Endothelial cell of umbilical vein (primary cell): Measurements from ENCODE around the gene ZNF837. TPM values are rescaled to one million over a fixed set of nuclear protein-coding genes. Genes with fewer than 3 reads are reported as not detected.

Experiments
- BruUV-seq: library from RNA; stranded (reverse); fragments of 400-500 nt; replicated peaks from 2 replicates; lab custom pipeline; 2021; lab: Mats Ljungman, UMichigan
- CTCF ChIA-PET: fragments of 300-600, 350-600 bp; sonication (Branson Sonifier 250); formaldehyde crosslinking; loops from one replicate; lab custom pipeline; 2021; ENCODE audit warnings: antibody characterized with exemption, inconsistent platforms; lab: Charles Lee
- POLR2A ChIA-PET: fragments of 300-600, 350-600 bp; sonication (Branson Sonifier 250); formaldehyde crosslinking; loops from one replicate; lab custom pipeline; 2021; ENCODE audit warnings: antibody characterized with exemption, inconsistent platforms; lab: Charles Lee
- DNase-seq: peaks from one replicate; pipeline ENCODE4 v3.0.0-alpha.2; 2011; ENCODE audit warnings: low read depth, low spot score
- FAIRE-seq: peaks from 2 replicates; lab custom pipeline; 2011; peaks lifted over from hg19 to GRCh38; lab: Jason Lieb, UNC
- H2AFZ ChIP-seq: 2 replicates; pipeline ENCODE4 v1.6.0; 2012; ENCODE audit warnings: low read depth, low read length, control low read depth, inconsistent platforms
- H3K27ac ChIP-seq: 2 replicates; pipeline ENCODE4 v1.5.1; 2011; ENCODE audit warnings: low read depth, mild to moderate bottlenecking, control low read depth, low read length, moderate library complexity; ENCODE audit not compliant: insufficient read depth
- H3K27me3 ChIP-seq, 2 experiments: 2 replicates each; pipeline versions ENCODE4 v1.6.0 to v1.6.1; 2011; ENCODE audit warnings: low read length in 2 of 2, mixed read lengths in 1 of 2; ENCODE audit not compliant: control insufficient read depth in 2 of 2, insufficient read depth in 2 of 2
- H3K36me3 ChIP-seq, 2 experiments: 2 replicates in 1 of 2; 3 replicates in 1 of 2; pipeline ENCODE4 v1.5.1; 2011; ENCODE audit warnings: low read length in 2 of 2, mild to moderate bottlenecking in 1 of 2, moderate library complexity in 1 of 2; ENCODE audit not compliant: control insufficient read depth in 2 of 2, insufficient read depth in 2 of 2; ENCODE audit errors: extremely low read depth in 1 of 2
- H3K4me1 ChIP-seq: 3 replicates; pipeline ENCODE4 v1.5.1; 2011; ENCODE audit warnings: mild to moderate bottlenecking, low read length; ENCODE audit not compliant: control insufficient read depth, insufficient read depth; ENCODE audit errors: extremely low read depth
- H3K4me2 ChIP-seq: 2 replicates; pipeline ENCODE4 v1.6.1; 2011; ENCODE audit warnings: low read length, control low read depth, mixed read lengths; ENCODE audit not compliant: insufficient read depth
- H3K4me3 ChIP-seq, 3 experiments: fragments of 200-600 bp in 1 of 3; sonication (generic), shearing (Covaris generic) in 1 of 3; replicated peaks in 1 of 3; 2 replicates each; pipeline ENCODE4 v1.5.1; 2011 to 2016; ENCODE audit warnings: control low read depth in 3 of 3, low read length in 3 of 3, mild to moderate bottlenecking in 2 of 3, inconsistent platforms in 1 of 3, low read depth in 1 of 3, moderate library complexity in 1 of 3; ENCODE audit not compliant: insufficient read depth in 1 of 3
- H3K79me2 ChIP-seq: 2 replicates; pipeline ENCODE4 v1.6.0; 2012; ENCODE audit warnings: low read length, inconsistent platforms; ENCODE audit not compliant: control insufficient read depth, insufficient read depth
- H3K9ac ChIP-seq: replicated peaks from 2 replicates; pipeline ENCODE3; 2011; ENCODE audit warnings: low read length, control low read depth; ENCODE audit not compliant: insufficient read depth; ENCODE audit errors: extremely low read depth
- H3K9me1 ChIP-seq: replicated peaks from 3 replicates; pipeline ENCODE4 v1.6.0; 2011; ENCODE audit warnings: mild to moderate bottlenecking, low read length; ENCODE audit not compliant: control insufficient read depth, insufficient read depth; ENCODE audit errors: extremely low read depth
- H3K9me3 ChIP-seq: replicated peaks from 2 replicates; pipeline ENCODE4 v1.5.1; 2012; ENCODE audit warnings: low read length, inconsistent platforms; ENCODE audit not compliant: control insufficient read depth, insufficient read depth
- H4K20me1 ChIP-seq: replicated peaks from 2 replicates; pipeline ENCODE3; 2011; ENCODE audit warnings: mild to moderate bottlenecking, low read length; ENCODE audit not compliant: control insufficient read depth, insufficient read depth; ENCODE audit errors: extremely low read depth
- CTCF ChIP-seq, 2 donors: IDR thresholded peaks; 1 replicate in 1 of 2; 2 replicates in 1 of 2; pipeline ENCODE4 v1.5.1; 2011; ENCODE audit warnings: low read length in 2 of 2, mild to moderate bottlenecking in 2 of 2, moderate library complexity in 2 of 2, control low read depth in 1 of 2, inconsistent platforms in 1 of 2, low read depth in 1 of 2; ENCODE audit not compliant: insufficient read depth in 1 of 2; ENCODE audit errors: extremely low read depth in 1 of 2
- EZH2 ChIP-seq: IDR thresholded peaks from 2 replicates; pipeline ENCODE4 v1.6.1; 2012; ENCODE audit warnings: borderline replicate concordance, low read depth, mild to moderate bottlenecking, moderate library complexity, low read length, inconsistent platforms; ENCODE audit not compliant: severe bottlenecking
- FOS ChIP-seq: IDR thresholded peaks from 2 replicates; pipeline ENCODE4 v1.6.1; 2011; ENCODE audit warnings: mild to moderate bottlenecking, low read length, moderate library complexity, borderline replicate concordance; ENCODE audit not compliant: insufficient read depth
- GATA2 ChIP-seq: IDR thresholded peaks from 2 replicates; pipeline ENCODE4 v1.7.0; 2011; ENCODE audit warnings: low read depth, mild to moderate bottlenecking, moderate library complexity, mixed read lengths, low read length; ENCODE audit not compliant: insufficient read length, insufficient read depth
- dilution Hi-C: fragments of 300-500 bp; cut with MboI; formaldehyde crosslinking; loops from one replicate; pipeline ENCODE4 v1.15.0; 2019; ENCODE audit warnings: low sequenced_read_pairs; ENCODE audit not compliant: extremely low pct_ligation_motif_present
- intact Hi-C: fragments of 100-400 bp; cut with micrococcal nuclease; formaldehyde crosslinking; loops from one replicate; pipeline ENCODE4 v1.10.0; 2022
- polyA plus RNA-seq, 4 experiments: library from polyadenylated mRNA; depleted of rRNA in 3 of 4; stranded (reverse) in 3 of 4; unstranded in 1 of 4; fragments of >200 nt; gene quantifications; 2 replicates each; pipeline versions ENCODE4 v1.2.1 to v1.2.3, GENCODE V29; 2011 to 2012; ENCODE audit warnings: missing spikeins in 1 of 4
- total RNA-seq: library from RNA; stranded (reverse); gene quantifications from 2 replicates; pipeline ENCODE4 v1.2.3, GENCODE V29; 2021

The ZNF837 gene
- total and polyA plus RNA-seq, 2 donors (not counting 3 experiments of a cell fraction or from before 2014, with no cell fraction given) = 1.4 to 1.6 TPM

- intact Hi-C loops = no loop called here
- Histone ChIP-seq H3K9me1 (no peaks in the 10 kb centered on the region), H3K9ac (no peak overlapping the region), H2AFZ (no peak overlapping the region), H3K4me1 (peaks cover 16% of the 10 kb centered on the region), H3K4me2 (no peak overlapping the region), H3K79me2 (peaks cover 10% of the 10 kb centered on the region), H3K36me3 (no peaks in the 10 kb centered on the region), H3K9me3 (no peaks in the 10 kb centered on the region), H4K20me1 (no peaks in the 10 kb centered on the region), H3K27me3 (no peaks in the 10 kb centered on the region), H3K27ac (no peak overlapping the region), H3K4me3 (no peak overlapping the region)
- dilution Hi-C loops = no loop called here
- ChIA-PET CTCF (interaction anchor here (1.5 kb wide), 1 partner anchor 136 kb away, joined by 3 read pairs; the partner anchor contains the start of gene ZBTB45), POLR2A (no interaction called here)
- no TSS peak for BruUV-seq
- DNase-seq (no peak), FAIRE-seq (no peak)
- TF ChIP-seq CTCF (IDR thresholded peaks at IDR 0.05; ENCODE audit: extremely low read depth in 1 of 2, insufficient read depth in 1 of 2, low read depth in 1 of 2, low read length in 2 of 2) = no peak
- TF ChIP-seq EZH2 = no peak
- no peak for TF ChIP-seq FOS
- no peak for TF ChIP-seq GATA2
These were observed 2.3 kb upstream of the ZNF837 start for GRCh38 chr19:58382997-58383603.
